ENCODE data around the gene MRAP.
"Not testable (repeated sequence)": the region's sequence is repeated elsewhere in the genome, so short reads cannot be mapped to it uniquely, and the experiment has no call there.

The MRAP gene

DNA sequence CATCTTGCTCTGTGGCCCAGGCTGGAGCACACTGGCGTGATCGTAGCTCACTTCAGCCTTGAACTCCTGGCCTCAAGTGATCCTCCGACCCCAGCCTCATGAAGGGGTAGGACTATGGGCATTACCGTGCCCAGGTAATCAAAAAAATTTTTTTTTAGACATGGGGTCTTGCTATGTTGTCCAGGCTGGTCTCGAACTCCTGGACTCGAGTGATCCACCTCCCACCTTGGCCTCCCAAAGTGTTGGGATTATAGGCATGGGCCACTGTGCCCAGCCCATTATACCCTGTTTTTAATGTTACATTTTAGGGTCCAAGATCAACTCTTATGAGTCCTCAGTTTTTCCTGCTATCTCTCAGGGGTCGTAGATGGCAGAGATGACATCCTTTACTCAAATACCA is 6.3 kb downstream of the MRAP start:
- DNase-seq (ENCODE audit: low read depth) = no peak
- no peak overlapping the region for H3K4me3 ChIP-seq (ENCODE audit: control insufficient read depth, low read depth, low read length)
- TF ChIP-seq, protein P1, sequence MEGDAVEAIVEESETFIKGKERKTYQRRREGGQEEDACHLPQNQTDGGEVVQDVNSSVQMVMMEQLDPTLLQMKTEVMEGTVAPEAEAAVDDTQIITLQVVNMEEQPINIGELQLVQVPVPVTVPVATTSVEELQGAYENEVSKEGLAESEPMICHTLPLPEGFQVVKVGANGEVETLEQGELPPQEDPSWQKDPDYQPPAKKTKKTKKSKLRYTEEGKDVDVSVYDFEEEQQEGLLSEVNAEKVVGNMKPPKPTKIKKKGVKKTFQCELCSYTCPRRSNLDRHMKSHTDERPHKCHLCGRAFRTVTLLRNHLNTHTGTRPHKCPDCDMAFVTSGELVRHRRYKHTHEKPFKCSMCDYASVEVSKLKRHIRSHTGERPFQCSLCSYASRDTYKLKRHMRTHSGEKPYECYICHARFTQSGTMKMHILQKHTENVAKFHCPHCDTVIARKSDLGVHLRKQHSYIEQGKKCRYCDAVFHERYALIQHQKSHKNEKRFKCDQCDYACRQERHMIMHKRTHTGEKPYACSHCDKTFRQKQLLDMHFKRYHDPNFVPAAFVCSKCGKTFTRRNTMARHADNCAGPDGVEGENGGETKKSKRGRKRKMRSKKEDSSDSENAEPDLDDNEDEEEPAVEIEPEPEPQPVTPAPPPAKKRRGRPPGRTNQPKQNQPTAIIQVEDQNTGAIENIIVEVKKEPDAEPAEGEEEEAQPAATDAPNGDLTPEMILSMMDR (IDR thresholded peaks at IDR 0.05; ENCODE audit: control insufficient read depth, insufficient read depth, low read depth, low read length, missing control alignments) = no peak

DNA sequence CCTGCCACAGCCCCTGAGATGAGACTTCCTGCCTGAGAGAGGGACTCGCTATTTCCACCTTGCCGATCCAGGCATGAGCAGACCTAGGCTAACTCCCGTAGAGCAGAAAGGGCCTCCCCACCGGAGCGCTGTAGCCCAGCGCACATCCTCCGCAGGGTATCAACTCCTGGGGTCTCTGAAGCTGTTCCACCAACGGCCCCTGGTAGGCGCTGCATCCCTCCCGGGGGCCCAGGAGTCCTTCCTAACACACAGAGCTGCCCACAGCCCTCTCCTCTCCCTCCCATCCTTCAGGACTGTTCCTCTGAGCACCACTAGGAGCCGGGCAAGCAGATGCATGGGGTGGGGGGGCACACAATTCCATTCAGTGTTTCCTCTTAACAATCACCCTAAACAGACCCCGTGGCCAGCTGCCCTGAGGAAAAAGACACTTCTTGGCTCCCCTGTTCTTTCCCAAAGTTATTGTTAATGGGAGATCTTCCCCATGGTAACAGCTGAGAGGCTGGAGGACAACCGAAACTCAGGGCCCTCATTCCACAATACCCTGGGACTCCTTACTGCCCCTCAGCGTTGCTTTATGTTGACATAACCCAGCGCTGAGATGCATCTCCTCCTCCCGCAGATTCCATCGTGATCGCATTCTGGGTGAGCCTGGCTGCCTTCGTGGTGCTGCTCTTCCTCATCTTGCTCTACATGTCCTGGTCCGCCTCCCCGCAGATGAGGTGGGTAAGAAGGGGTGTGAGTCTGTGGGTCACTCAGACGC is 7.5 kb downstream of the MRAP start:
- TF ChIP-seq, protein P1 (IDR thresholded peaks at IDR 0.05; ENCODE audit: control insufficient read depth, insufficient read depth, low read depth, low read length, missing control alignments) = peak; percentile 15
- no peak for DNase-seq (ENCODE audit: low read depth)
- no peak overlapping the region for H3K4me3 ChIP-seq (ENCODE audit: control insufficient read depth, low read depth, low read length)

DNA sequence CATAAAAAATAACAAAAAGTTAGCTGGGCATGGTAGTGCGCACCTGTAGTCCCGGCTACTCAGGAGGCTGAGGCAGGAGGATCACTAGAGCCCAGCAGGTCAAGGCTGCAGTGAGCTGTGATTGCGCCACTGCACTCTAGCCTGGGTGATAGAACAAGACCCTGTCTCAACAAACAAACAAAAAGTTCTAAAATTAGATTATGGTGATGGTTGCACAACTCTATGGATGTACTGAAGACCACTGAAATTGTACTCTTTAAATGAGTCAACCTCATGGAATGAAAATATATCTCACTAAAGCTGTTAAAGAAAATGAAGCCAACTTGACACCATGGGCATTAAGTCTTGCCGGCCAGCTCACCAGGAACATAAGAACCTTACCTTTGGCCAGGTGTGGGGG is 9.1 kb downstream of the MRAP start:
- H3K4me3 ChIP-seq (ENCODE audit: control insufficient read depth, low read depth, low read length) = no peak overlapping the region
- no peak for DNase-seq (ENCODE audit: low read depth)
- TF ChIP-seq, protein P1 (IDR thresholded peaks at IDR 0.05; ENCODE audit: control insufficient read depth, insufficient read depth, low read depth, low read length, missing control alignments) = no peak

DNA sequence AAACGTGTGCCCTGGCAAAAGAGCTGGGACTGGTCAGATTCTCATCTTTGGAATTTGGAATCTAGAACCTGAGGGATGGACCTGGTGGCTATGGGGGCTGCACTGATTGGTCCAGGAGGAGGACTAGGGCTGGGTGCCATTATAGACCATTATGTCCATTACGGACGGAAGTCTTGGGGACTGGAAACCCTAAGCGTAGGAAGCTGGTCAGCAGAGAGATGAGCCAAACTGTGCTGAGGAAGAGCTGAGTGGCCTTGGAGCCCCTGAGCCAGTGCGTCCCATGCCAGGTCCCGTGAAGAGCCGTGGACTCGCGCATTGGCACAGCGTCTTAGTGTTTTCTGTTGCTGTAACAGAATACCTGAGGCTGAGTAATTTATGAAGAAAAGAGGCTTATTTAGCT is 10.0 kb downstream of the MRAP start:
- no peak for DNase-seq (ENCODE audit: low read depth)
- TF ChIP-seq, protein P1 (IDR thresholded peaks at IDR 0.05; ENCODE audit: control insufficient read depth, insufficient read depth, low read depth, low read length, missing control alignments) = no peak
- H3K4me3 ChIP-seq (ENCODE audit: control insufficient read depth, low read depth, low read length) = no peak overlapping the region

DNA sequence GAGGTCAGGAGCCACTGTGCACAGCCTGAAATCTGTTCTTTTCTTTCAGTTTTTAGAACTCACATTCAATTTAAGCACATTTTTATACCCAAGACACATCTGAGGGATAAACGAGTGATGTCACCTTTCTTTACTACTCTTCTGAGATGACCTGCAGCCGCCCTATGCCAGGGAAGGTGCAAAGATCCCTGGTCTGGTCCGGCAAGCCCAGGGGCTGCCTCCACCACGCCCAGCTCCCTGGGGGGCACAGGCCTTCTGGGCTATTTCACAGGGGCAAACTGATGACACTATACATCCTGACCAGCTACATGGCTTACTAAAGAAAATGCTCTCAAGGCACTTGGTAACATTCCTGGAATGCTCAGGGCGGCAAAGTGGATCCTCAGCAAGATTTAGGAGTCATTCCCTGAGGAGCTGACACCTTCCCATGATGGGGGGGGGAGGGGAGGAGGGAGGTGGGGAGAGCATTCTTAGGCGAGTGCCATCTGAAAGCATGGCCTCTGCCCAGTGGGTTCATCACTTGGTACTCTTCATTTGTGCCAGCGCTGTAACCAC is 11.3 kb downstream of the MRAP start:
- H3K4me3 ChIP-seq (ENCODE audit: control insufficient read depth, low read depth, low read length) = no peak overlapping the region
- TF ChIP-seq, protein P1 (IDR thresholded peaks at IDR 0.05; ENCODE audit: control insufficient read depth, insufficient read depth, low read depth, low read length, missing control alignments) = no peak
- DNase-seq (ENCODE audit: low read depth) = no peak

DNA sequence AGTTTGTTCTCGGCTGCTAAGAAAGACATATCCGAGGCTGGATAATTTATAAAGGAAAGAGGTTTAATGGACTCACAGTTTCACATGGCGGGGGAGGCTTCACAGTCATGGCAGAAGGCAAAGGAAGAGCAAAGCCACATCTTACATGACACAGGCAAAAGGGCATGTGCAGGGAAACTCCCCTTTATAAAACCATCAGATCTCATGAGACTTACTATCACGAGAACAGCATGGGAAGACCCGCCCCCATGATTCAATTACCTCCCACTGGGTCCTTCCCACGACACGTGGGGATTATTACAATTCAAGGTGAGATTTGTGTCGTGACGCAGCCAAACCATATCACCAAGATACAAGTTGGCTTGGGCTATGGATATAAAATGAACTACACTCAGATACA is 12.3 kb downstream of the MRAP start:
- not testable (repeated sequence) for DNase-seq (ENCODE audit: low read depth)

DNA sequence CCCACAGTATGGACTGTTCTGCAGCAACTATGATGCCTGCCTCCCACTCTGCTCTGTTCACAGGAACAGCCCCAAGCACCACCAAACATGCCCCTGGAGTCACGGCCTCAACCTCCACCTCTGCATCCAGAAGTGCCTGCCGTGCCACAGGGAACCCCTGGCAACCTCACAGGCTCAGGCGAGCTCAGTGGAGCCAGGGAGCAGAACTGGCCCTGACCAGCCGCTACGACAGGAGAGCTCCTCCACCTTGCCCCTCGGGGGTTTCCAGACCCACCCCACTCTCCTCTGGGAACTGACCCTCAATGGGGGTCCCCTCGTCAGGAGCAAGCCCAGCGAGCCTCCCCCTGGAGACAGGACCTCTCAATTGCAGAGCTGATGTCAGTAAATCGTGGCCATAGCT is 13.0 kb downstream of the MRAP start:
- TF ChIP-seq, protein P1 (IDR thresholded peaks at IDR 0.05; ENCODE audit: control insufficient read depth, insufficient read depth, low read depth, low read length, missing control alignments) = no peak
- H3K4me3 ChIP-seq (ENCODE audit: control insufficient read depth, low read depth, low read length) = no peak overlapping the region
- no peak for DNase-seq (ENCODE audit: low read depth)

More for the DNA sequence above, 12.3 kb downstream of the MRAP start:
- not testable (repeated sequence) for H3K4me3 ChIP-seq (ENCODE audit: control insufficient read depth, low read depth, low read length)
